ENCODE measurements around the gene YIF1B. TPM values are rescaled to one million over a fixed set of nuclear protein-coding genes. Genes with fewer than 3 reads are reported as not detected.
"Not testable (repeated sequence)": the region's sequence is repeated elsewhere in the genome, so short reads cannot be mapped to it uniquely, and the experiment has no call there.

The YIF1B gene
- 93.3 to 101 TPM (median 97.8 TPM) in 3 replicates for total RNA-seq
- long read RNA-seq, transcript YIF1B-214 (8 exons, 940 nt), result minor isoform, 7 of 173 reads
- long read RNA-seq, transcript YIF1B-203 (8 exons, 1,225 nt), result minor isoform, 21 of 173 reads
- long read RNA-seq, transcript YIF1B-201 (8 exons, 964 nt), result minor isoform, 8 of 173 reads
- long read RNA-seq, transcript YIF1B-216 (8 exons, 1,181 nt), result major isoform, 101 of 173 reads
- long read RNA-seq, partial matches to known transcripts, result 0 of 173 reads
- long read RNA-seq, other reads (novel, unspliced or antisense), result 29 of 173 reads

- Mint-ChIP-seq H3K9me3 (ENCODE audit: low read depth) (no peaks in the 10 kb centered on the region), H3K4me1 (ENCODE audit: low read depth) (peaks cover 45% of the 10 kb centered on the region), H3K27me3 (ENCODE audit: low read depth) (no peaks in the 10 kb centered on the region), H3K27ac (ENCODE audit: unreplicated experiment) (peak within 1 kb of the TSS; percentile 93), H3K4me3 (ENCODE audit: unreplicated experiment) (peak within 1 kb of the TSS; percentile 91), H3K36me3 (ENCODE audit: low read depth) (no peaks in the 10 kb centered on the region)
- TF ChIP-seq CTCF (IDR thresholded peaks at IDR 0.05), result peak; percentile 9
- no peak for DNase-seq (ENCODE audit: low spot score)
Measured at GRCh38 chr19:38315657-38316476, at the start of gene YIF1B. Gene YIF1B, minus strand, starts transcription at chr19:38315947. Its CDS starts 30 bp downstream, at chr19:38315917.

- DNase-seq (ENCODE audit: low spot score); H3K9me3 Mint-ChIP-seq (ENCODE audit: low read depth); H3K27ac Mint-ChIP-seq (ENCODE audit: unreplicated experiment); H3K36me3 Mint-ChIP-seq (ENCODE audit: low read depth): not testable (repeated sequence)
- H3K4me3 Mint-ChIP-seq (ENCODE audit: unreplicated experiment), result peak overlapping the region; percentile 78
- peaks cover 26% of the 10 kb centered on the region for H3K27me3 Mint-ChIP-seq (ENCODE audit: low read depth)
- H3K4me1 Mint-ChIP-seq (ENCODE audit: low read depth), result peaks cover 11% of the 10 kb centered on the region
Measured at GRCh38 chr19:38362946-38363688, 47.4 kb upstream of the YIF1B start.

GRCh38 chr19:38362076-38362945, 46.6 kb upstream of the YIF1B start:
- Mint-ChIP-seq H3K9me3 (ENCODE audit: low read depth) (no peaks in the 10 kb centered on the region), H3K27ac (ENCODE audit: unreplicated experiment) (no peak overlapping the region), H3K4me3 (ENCODE audit: unreplicated experiment) (peak overlapping the region; percentile 78), H3K4me1 (ENCODE audit: low read depth) (peaks cover 11% of the 10 kb centered on the region), H3K27me3 (ENCODE audit: low read depth) (peaks cover 26% of the 10 kb centered on the region), H3K36me3 (ENCODE audit: low read depth) (no peaks in the 10 kb centered on the region)
- no peak for DNase-seq (ENCODE audit: low spot score)
- TF ChIP-seq CTCF (IDR thresholded peaks at IDR 0.05), result no peak

- no peak for DNase-seq (ENCODE audit: low spot score)
- H3K27ac Mint-ChIP-seq (ENCODE audit: unreplicated experiment), result no peak overlapping the region
- H3K27me3 Mint-ChIP-seq (ENCODE audit: low read depth), result peaks cover 29% of the 10 kb centered on the region
Measured at GRCh38 chr19:38361633-38362075, 45.9 kb upstream of the YIF1B start.

More at GRCh38 chr19:38361633-38362075, 45.9 kb upstream of the YIF1B start:
- TF ChIP-seq CTCF (IDR thresholded peaks at IDR 0.05), result peak; percentile 38
- Mint-ChIP-seq H3K4me1 (ENCODE audit: low read depth) (peaks cover 11% of the 10 kb centered on the region), H3K4me3 (ENCODE audit: unreplicated experiment) (peak overlapping the region; percentile 78), H3K36me3 (ENCODE audit: low read depth) (no peaks in the 10 kb centered on the region), H3K9me3 (ENCODE audit: low read depth) (no peaks in the 10 kb centered on the region)
